HepG2 (cell line): ENCODE data around the gene VWA7. TPM values are rescaled to one million over a fixed set of nuclear protein-coding genes. Genes with fewer than 3 reads are reported as not detected.

Experiments
- AGO2 ChIP-seq: fragments of 200-400 bp; formaldehyde crosslinking; optimal IDR thresholded peaks from 2 replicates; pipeline ENCODE3; 2017; ENCODE audit warnings: mild to moderate bottlenecking, low read depth, low read length, moderate library complexity
- DR1 ChIP-seq: sonication (generic); formaldehyde crosslinking; IDR thresholded peaks from 2 replicates; pipeline ENCODE4 v1.8.0; 2021; ENCODE audit warnings: mild to moderate bottlenecking, missing genetic modification reagents, inconsistent platforms
- FIP1L1 ChIP-seq: fragments of 200-400 bp; formaldehyde crosslinking; IDR thresholded peaks from 2 replicates; pipeline ENCODE4 v1.6.1; 2018; ENCODE audit warnings: low read depth, mild to moderate bottlenecking, low read length, moderate library complexity, borderline replicate concordance; ENCODE audit not compliant: insufficient read depth
- GABPA ChIP-seq, 2 experiments: IDR thresholded peaks; 2 replicates each; pipeline ENCODE4 v1.6.1; 2011 to 2016; ENCODE audit warnings: low read depth in 2 of 2, low read length in 1 of 2, missing biosample characterization in 1 of 2, missing genetic modification characterization in 1 of 2
- HMG20B ChIP-seq: conservative IDR thresholded peaks from 2 replicates; pipeline ENCODE4 v1.6.1; 2016; ENCODE audit warnings: missing genetic modification reagents, missing compliant biosample characterization
- JUN ChIP-seq: sonication (generic); formaldehyde crosslinking; IDR thresholded peaks from 2 replicates; pipeline ENCODE4 v1.4.0; 2020; ENCODE audit warnings: mild to moderate bottlenecking, missing genetic modification reagents
- PAF1 ChIP-seq: IDR thresholded peaks from 2 replicates; pipeline ENCODE4 v1.6.1; 2016; ENCODE audit warnings: missing genetic modification reagents, missing compliant biosample characterization
- SNRNP70 ChIP-seq: fragments of 200-400 bp; formaldehyde crosslinking; IDR thresholded peaks from 2 replicates; pipeline ENCODE4 v1.6.1; 2017; ENCODE audit warnings: mild to moderate bottlenecking, low read depth, low read length, moderate library complexity
- TBX2 ChIP-seq: sonication (generic); formaldehyde crosslinking; IDR thresholded peaks from 2 replicates; pipeline ENCODE4 v1.5.0; 2020; ENCODE audit warnings: missing genetic modification reagents, mild to moderate bottlenecking, borderline replicate concordance
- ZFP36 ChIP-seq: fragments of 150-350 bp; IDR thresholded peaks from 2 replicates; pipeline ENCODE4 v1.6.1; 2018; ENCODE audit warnings: borderline replicate concordance, low read length, low read depth; ENCODE audit not compliant: partially characterized antibody
- ZNF138 ChIP-seq: sonication (generic); formaldehyde crosslinking; IDR thresholded peaks from 2 replicates; pipeline ENCODE4 v1.5.0; 2020; ENCODE audit warnings: mild to moderate bottlenecking, low read depth, missing genetic modification reagents
- ZNF207 ChIP-seq: fragments of 450-650 bp; IDR thresholded peaks from 2 replicates; pipeline ENCODE4 v1.6.1; 2016; ENCODE audit warnings: antibody characterized with exemption, borderline replicate concordance
- ZNF260 ChIP-seq: sonication (generic); formaldehyde crosslinking; IDR thresholded peaks from 2 replicates; pipeline ENCODE4 v1.4.0; 2020; ENCODE audit warnings: missing genetic modification reagents, low read depth, mild to moderate bottlenecking, borderline replicate concordance
- ZNF263 ChIP-seq: sonication (generic); formaldehyde crosslinking; IDR thresholded peaks from 2 replicates; pipeline ENCODE4 v1.4.0; 2020; ENCODE audit warnings: missing genetic modification reagents
- ZNF292 ChIP-seq: sonication (generic); formaldehyde crosslinking; IDR thresholded peaks from 2 replicates; pipeline ENCODE4 v1.8.1; 2022; ENCODE audit warnings: mild to moderate bottlenecking, low read depth, missing genetic modification reagents, borderline replicate concordance
- ZNF546 ChIP-seq: sonication (generic); formaldehyde crosslinking; conservative IDR thresholded peaks from 2 replicates; pipeline ENCODE4 v1.8.1; 2023; ENCODE audit warnings: mild to moderate bottlenecking, missing genetic modification reagents
- ZNF879 ChIP-seq: sonication (generic); formaldehyde crosslinking; IDR thresholded peaks from 2 replicates; pipeline ENCODE4 v1.8.1; 2023; ENCODE audit warnings: missing genetic modification reagents
- polyA plus RNA-seq, 8 experiments: library from polyadenylated mRNA; depleted of rRNA in 3 of 8; stranded (reverse) in 7 of 8; unstranded in 1 of 8; fragments of >200 nt; fragmentation: Illumina TruSeq in 4 of 8; extraction: Trizol in 4 of 8; gene quantifications; 2 replicates each; pipeline versions ENCODE4 v1.2.1 to v1.2.3, GENCODE V29; 2011 to 2016; ENCODE audit warnings: low read depth in 4 of 8, missing spikeins in 1 of 8, mixed read lengths in 1 of 8; ENCODE audit not compliant: insufficient read depth in 1 of 8
- total RNA-seq, 5 experiments: library from RNA; depleted of rRNA; stranded (reverse); fragments of >200 nt; fragmentation: Illumina TruSeq; extraction: Trizol; gene quantifications; 2 replicates each; pipeline ENCODE4 v1.2.3, GENCODE V29; 2016; ENCODE audit warnings: low read depth in 1 of 5
- TF ChIP-seq, protein P1 (sequence below): sonication (generic); formaldehyde crosslinking; IDR thresholded peaks from 2 replicates; pipeline ENCODE4 v1.5.0; 2020; ENCODE audit warnings: mild to moderate bottlenecking, missing genetic modification reagents, borderline replicate concordance
- TF ChIP-seq, protein P2 (sequence below): sonication (generic); formaldehyde crosslinking; IDR thresholded peaks from 2 replicates; pipeline ENCODE4 v1.4.0; 2020; ENCODE audit warnings: missing genetic modification reagents
- TF ChIP-seq, protein P3 (sequence below): sonication (generic); formaldehyde crosslinking; IDR thresholded peaks from 2 replicates; pipeline ENCODE4 v1.4.0; 2020; ENCODE audit warnings: missing genetic modification reagents

The VWA7 gene
- total and polyA plus RNA-seq, 2 of the 13 experiments (the other 11 are each of a cell fraction or from before 2014, with no cell fraction given), result 0.86 to 3.3 TPM

DNA sequence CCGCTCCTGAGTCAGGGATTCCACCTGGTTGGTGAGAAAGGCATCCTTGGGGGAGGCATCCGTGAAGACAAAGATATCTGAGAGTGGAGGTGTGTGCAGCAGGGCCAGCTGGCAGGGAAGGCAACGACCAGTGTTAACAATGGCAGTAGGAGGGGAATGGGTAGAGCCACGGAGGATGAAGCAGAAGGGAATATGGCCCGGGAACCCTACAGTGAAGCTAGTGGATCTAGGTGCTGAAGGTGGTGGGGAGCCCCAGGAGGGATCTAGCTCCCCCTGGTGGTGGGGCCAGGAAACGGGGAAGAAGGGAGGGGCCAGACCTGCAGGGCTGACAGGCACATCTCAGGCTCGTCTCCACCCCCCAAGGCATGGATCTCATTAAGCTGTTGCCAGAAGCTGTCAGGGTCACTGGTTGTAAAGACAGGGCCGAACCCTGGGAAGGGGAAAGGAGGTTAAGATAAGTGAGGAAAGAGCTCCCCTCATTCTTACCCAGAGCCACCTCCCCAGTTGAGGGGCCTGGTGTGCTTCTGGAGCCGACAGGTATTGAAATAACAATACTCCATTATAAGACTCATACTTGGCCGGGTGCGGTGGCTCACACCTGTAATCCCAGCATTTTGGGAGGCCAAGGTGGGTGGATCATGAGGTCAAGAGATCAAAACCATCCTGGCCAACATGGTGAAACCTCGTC lies 7.3 kb downstream of the VWA7 start (continued):
- TF ChIP-seq, protein P1, sequence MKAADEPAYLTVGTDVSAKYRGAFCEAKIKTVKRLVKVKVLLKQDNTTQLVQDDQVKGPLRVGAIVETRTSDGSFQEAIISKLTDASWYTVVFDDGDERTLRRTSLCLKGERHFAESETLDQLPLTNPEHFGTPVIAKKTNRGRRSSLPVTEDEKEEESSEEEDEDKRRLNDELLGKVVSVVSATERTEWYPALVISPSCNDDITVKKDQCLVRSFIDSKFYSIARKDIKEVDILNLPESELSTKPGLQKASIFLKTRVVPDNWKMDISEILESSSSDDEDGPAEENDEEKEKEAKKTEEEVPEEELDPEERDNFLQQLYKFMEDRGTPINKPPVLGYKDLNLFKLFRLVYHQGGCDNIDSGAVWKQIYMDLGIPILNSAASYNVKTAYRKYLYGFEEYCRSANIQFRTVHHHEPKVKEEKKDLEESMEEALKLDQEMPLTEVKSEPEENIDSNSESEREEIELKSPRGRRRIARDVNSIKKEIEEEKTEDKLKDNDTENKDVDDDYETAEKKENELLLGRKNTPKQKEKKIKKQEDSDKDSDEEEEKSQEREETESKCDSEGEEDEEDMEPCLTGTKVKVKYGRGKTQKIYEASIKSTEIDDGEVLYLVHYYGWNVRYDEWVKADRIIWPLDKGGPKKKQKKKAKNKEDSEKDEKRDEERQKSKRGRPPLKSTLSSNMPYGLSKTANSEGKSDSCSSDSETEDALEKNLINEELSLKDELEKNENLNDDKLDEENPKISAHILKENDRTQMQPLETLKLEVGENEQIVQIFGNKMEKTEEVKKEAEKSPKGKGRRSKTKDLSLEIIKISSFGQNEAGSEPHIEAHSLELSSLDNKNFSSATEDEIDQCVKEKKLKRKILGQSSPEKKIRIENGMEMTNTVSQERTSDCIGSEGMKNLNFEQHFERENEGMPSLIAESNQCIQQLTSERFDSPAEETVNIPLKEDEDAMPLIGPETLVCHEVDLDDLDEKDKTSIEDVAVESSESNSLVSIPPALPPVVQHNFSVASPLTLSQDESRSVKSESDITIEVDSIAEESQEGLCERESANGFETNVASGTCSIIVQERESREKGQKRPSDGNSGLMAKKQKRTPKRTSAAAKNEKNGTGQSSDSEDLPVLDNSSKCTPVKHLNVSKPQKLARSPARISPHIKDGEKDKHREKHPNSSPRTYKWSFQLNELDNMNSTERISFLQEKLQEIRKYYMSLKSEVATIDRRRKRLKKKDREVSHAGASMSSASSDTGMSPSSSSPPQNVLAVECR (CRISPR knock-in tag), result peak; percentile 55; the same call in 1 of the 2 replicates
- TF ChIP-seq FIP1L1 (no peak), ZNF546 (CRISPR knock-in tag) (no peak), GABPA (IDR thresholded peaks at IDR 0.05; ENCODE audit: low read depth, low read length) (no peak), GABPA (CRISPR knock-in tag; IDR thresholded peaks at IDR 0.05; ENCODE audit: low read depth) (peak; percentile 46; the same call in 1 of the 2 replicates), HMG20B (no peak), PAF1 (CRISPR knock-in tag) (no peak), SNRNP70 (no peak), ZFP36 (no peak), AGO2 (no peak), DR1 (CRISPR knock-in tag) (no peak), ZNF263 (CRISPR knock-in tag) (no peak), ZNF207 (no peak), ZNF138 (CRISPR knock-in tag) (no peak), TBX2 (CRISPR knock-in tag) (peak; percentile 19; the same call in 1 of the 2 replicates), ZNF260 (CRISPR knock-in tag) (no peak), JUN (CRISPR knock-in tag) (no peak), ZNF292 (CRISPR knock-in tag) (no peak), ZNF879 (0 out of 2 replicates have a peak, but pooled peaks have one; percentile 35)
- TF ChIP-seq, protein P2, sequence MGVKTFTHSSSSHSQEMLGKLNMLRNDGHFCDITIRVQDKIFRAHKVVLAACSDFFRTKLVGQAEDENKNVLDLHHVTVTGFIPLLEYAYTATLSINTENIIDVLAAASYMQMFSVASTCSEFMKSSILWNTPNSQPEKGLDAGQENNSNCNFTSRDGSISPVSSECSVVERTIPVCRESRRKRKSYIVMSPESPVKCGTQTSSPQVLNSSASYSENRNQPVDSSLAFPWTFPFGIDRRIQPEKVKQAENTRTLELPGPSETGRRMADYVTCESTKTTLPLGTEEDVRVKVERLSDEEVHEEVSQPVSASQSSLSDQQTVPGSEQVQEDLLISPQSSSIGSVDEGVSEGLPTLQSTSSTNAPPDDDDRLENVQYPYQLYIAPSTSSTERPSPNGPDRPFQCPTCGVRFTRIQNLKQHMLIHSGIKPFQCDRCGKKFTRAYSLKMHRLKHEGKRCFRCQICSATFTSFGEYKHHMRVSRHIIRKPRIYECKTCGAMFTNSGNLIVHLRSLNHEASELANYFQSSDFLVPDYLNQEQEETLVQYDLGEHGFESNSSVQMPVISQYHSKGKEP (CRISPR knock-in tag), result no peak
- TF ChIP-seq, protein P3, sequence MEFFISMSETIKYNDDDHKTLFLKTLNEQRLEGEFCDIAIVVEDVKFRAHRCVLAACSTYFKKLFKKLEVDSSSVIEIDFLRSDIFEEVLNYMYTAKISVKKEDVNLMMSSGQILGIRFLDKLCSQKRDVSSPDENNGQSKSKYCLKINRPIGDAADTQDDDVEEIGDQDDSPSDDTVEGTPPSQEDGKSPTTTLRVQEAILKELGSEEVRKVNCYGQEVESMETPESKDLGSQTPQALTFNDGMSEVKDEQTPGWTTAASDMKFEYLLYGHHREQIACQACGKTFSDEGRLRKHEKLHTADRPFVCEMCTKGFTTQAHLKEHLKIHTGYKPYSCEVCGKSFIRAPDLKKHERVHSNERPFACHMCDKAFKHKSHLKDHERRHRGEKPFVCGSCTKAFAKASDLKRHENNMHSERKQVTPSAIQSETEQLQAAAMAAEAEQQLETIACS (CRISPR knock-in tag), result no peak
